NCI-H1105 treated with DMSO at 0.1 percent for 48 hours (cell line): ENCODE data around the gene ZNF488.

Experiments used
- DNase-seq: peaks from one replicate; lab custom pipeline; 2025; lab: John Stamatoyannopoulos, UW

ZNF488 gene

GRCh38 chr10:47381427-47382379 is 2.4 kb downstream of the ZNF488 start:
- no peak for DNase-seq

DNA sequence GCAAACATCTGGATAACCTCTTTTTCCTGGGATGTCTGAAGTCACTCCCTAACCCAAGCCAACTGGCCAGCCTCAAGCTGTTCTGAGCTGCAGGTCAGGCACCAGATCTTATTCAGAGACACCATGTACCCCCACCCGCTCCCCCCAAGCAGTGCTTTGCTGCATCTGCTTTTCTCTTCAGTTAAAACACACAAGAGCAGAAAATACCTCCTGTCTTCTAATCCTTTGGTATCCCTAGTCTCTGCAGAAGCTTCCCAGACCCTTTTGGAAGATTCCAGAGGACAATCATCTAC is 3.0 kb downstream of the ZNF488 start:
- no peak for DNase-seq

- DNase-seq = no peak
Observed at GRCh38 chr10:47380341-47381102, 3.6 kb downstream of the ZNF488 start.

DNA sequence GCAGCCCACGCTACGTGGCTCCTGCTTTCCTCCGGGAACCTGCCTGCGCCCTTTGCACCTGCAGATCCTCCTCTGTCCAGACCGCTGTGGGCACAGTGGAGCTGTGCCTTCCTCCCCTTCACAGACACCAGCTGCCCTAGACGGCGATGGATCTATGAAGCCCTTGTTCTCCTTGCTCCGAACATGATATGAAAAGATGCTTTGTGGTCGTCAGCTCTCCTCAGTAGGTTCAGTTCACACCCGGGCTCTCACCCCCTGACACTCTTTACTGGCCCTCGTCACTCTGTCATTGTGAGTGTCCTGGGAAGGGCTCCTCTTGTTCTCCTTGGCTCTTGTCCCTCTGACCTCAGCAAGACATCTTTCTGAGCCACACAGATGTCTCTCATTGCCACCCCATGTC is 4.2 kb downstream of the ZNF488 start:
- DNase-seq = no peak

GRCh38 chr10:47379445-47379785 is 4.7 kb downstream of the ZNF488 start:
- no peak for DNase-seq

- DNase-seq = no peak
Observed at GRCh38 chr10:47378606-47379444, 5.3 kb downstream of the ZNF488 start.

DNA sequence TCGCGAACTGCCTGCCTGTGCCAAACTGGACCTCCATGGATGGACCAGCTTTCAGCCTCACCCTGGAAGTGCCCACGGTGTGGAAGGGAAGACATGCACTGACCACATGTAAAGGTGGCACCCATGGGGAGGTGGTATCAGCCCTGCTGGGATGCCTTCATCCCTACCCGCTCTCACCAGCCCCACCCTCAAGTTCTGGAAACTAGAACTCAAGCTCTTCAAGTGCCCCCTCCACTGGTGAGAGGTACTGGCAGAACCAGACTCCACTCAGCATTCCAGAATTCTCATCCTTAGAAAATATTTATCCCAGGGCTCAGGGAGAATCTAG is 5.9 kb downstream of the ZNF488 start:
- no peak for DNase-seq

- DNase-seq = no peak
Observed at GRCh38 chr10:47376522-47377220, 7.4 kb downstream of the ZNF488 start.

- no peak for DNase-seq
Observed at GRCh38 chr10:47374611-47375536, 9.2 kb downstream of the ZNF488 start.

DNA sequence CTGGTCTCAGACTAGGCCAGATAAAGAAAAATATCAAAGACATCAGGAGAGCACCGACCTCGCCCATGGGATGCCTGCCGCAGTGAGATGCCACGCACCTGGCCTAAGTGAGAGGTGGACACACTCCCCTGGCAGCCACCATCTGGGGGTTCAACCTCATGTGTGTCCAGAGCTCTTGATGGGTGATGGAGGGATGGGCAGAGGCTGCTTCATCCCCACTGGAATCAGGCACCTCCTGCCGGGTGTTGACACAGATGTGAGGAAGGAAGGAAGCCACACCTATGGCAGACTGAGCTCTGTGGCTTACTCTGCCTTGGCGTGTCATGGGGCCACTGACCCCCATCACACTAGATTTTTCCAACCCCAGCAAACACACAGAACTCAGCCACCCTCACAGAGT is 11.4 kb downstream of the ZNF488 start:
- no peak for DNase-seq

DNA sequence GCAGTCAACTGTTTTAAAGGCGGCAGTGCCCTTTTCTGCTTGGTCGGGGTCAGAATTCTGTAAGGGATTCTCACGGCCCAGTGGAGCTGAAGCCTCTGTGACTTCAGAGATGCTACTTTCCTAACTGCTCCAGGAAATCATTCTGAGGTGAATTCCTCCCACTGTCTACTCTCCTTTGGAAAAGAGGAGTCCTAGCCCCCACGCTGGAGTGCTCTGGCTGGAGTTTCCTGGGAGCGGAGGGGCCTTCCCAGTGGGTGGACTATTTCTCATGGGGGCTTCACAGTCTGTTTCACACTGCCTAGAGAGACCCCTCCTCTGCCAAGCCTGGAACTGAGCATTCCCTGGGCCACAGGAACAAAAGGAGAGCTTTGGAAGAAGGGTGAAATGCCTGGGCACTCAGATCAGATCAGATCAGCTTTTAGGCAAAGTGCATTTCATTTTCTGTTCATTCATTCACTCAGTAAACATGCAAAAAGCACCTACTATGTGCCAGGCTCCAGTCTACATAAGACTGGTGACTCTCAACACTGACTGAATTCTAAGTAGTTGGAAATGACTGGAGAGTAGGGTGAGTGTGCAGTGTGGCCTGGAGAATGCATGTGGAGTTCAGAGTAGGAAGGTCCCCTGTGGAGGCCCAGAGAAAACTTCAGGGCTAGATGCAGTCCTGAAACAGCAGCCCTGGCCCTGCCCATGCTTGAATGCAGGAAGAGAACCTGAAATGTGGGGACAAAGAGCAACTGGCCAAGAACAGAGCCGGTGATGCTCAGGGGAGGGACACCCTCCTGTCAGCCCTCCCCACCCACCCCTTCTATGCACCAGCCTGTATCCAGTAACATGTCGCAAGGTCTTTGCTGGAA is 12.2 kb downstream of the ZNF488 start:
- DNase-seq = no peak

- DNase-seq = no peak
Observed at GRCh38 chr10:47370878-47371277, 13.2 kb downstream of the ZNF488 start.

- no peak for DNase-seq
Observed at GRCh38 chr10:47370015-47370767, 13.9 kb downstream of the ZNF488 start.

GRCh38 chr10:47369251-47369894 is 14.7 kb downstream of the ZNF488 start:
- no peak for DNase-seq

- no peak for DNase-seq
Observed at GRCh38 chr10:47368431-47369180, 15.5 kb downstream of the ZNF488 start.

- DNase-seq = no peak
Observed at GRCh38 chr10:47367646-47368045, 16.4 kb downstream of the ZNF488 start.

DNA sequence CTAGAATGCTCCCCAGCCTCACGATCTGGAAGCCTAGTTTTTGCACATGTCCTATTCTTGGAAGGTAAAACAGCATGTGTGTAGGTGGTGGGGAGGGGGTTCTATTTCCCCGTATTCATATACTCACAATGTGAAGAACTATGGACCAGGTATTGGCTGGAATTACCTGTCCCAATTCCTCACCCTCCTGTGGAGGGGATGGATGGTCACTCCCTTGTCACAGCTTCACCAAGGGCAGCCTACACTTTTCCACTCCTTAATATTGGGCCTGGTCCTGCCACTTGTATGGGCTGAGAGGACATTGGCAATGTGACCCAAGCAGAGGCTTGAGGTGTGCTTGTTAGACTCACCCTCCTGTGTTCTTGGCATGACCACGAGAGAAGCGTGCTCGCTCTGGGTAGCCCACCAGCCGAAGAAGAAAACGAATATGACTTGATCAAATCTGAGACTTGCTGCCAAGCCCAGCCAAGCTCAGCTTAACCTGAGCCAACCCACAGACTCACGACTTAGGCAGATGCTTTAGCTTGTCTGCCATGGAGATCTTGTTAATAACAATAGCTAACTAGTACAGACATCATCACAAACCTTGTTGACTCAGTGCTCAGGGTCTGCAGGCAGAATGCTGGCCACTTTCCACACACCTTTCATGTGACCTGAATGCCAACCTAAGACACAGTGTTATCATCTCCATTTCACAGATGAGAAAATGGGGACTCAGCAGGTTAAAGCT is 17.2 kb downstream of the ZNF488 start:
- DNase-seq = no peak
